Thyroid gland (tissue), 4 donors: ENCODE data around the gene IKZF5. TPM values are rescaled to one million over a fixed set of nuclear protein-coding genes. Genes with fewer than 3 reads are reported as not detected.

ENCODE experiments used
- DNase-seq, 2 donors: peaks; one replicate each; pipeline ENCODE4 v3.0.0-alpha.2; 2019
- H3K27ac ChIP-seq, 3 donors: fragments of 200-600 bp; sonication (generic); 1 replicate in 2 of 3; 2 replicates in 1 of 3; pipeline ENCODE4 v1.5.1; 2016 to 2019; ENCODE audit warnings: mild to moderate bottlenecking in 1 of 3, moderate library complexity in 1 of 3
- H3K27me3 ChIP-seq: fragments of 200-600 bp; sonication (generic); one replicate; pipeline ENCODE4 v1.5.1; 2019
- H3K36me3 ChIP-seq, 2 donors: fragments of 200-600 bp; sonication (generic); one replicate each; pipeline ENCODE4 v1.5.1; 2016 to 2019
- H3K4me1 ChIP-seq, 2 donors: fragments of 200-600 bp; sonication (generic); one replicate each; pipeline ENCODE4 v1.5.1; 2017 to 2019
- H3K4me3 ChIP-seq, 3 donors: fragments of 200-600 bp; sonication (generic); replicated peaks in 1 of 3; 1 replicate in 2 of 3; 2 replicates in 1 of 3; pipeline ENCODE4 v1.5.1; 2016; ENCODE audit warnings: mild to moderate bottlenecking in 1 of 3
- H3K9me3 ChIP-seq: fragments of 200-600 bp; sonication (generic); one replicate; pipeline ENCODE4 v1.5.1; 2017
- POLR2A ChIP-seq, 2 donors: fragments of 450-650 bp; IDR thresholded peaks; one replicate each; pipeline ENCODE4 v1.6.1; 2017; ENCODE audit warnings: antibody characterized with exemption in 2 of 2, mild to moderate bottlenecking in 2 of 2, moderate library complexity in 1 of 2
- WGBS, 2 donors: methylation state at CpG; one replicate each; pipeline ENCODE4 v1.1.5; 2017; 5-methylcytosine and 5-hydroxymethylcytosine counted together
- intact Hi-C: fragments of 100-400 bp; cut with DNase I; formaldehyde crosslinking; loops from one replicate; pipeline ENCODE4 v1.15.1; 2023
- total RNA-seq, 4 donors: library from RNA; depleted of rRNA; stranded (reverse); fragments of >200 nt; gene quantifications; one replicate each; pipeline ENCODE4 v1.2.3, GENCODE V29; 2016
- TF ChIP-seq, protein P1 (sequence below), 6 experiments: fragments of 200-600 bp in 3 of 6; fragments of 450-650 bp in 3 of 6; sonication (generic) in 3 of 6; IDR thresholded peaks; one replicate each; pipeline ENCODE4 v1.5.1; 2016 to 2019; ENCODE audit warnings: antibody characterized with exemption in 6 of 6, mild to moderate bottlenecking in 2 of 6, inconsistent platforms in 1 of 6, moderate library complexity in 1 of 6

Gene IKZF5
- total RNA-seq, 4 donors from 2014 or later = 11.5 to 24.5 (median 13.3) TPM

DNA sequence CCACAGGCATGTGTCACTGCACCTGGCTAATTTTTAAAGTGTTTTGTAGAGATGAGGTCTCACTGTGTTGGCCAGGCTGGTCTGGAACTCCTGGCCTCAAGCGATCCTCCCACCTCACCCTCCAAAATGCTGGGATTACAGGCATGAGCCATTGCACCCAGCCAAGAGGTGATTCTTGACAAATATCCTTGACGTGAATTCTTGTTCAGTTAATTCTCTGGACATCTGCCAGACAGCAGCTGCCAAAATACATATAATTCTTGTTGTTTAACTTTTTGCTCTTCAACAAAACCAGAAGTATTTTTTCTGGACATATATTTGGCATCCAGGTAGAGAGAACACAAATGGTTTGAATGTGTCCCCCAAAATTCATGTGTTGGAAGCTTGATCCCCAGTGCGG, 3.4 kb upstream of the IKZF5 start:
- TF ChIP-seq POLR2A (IDR thresholded peaks at IDR 0.05) = no peak
- TF ChIP-seq, protein P1, sequence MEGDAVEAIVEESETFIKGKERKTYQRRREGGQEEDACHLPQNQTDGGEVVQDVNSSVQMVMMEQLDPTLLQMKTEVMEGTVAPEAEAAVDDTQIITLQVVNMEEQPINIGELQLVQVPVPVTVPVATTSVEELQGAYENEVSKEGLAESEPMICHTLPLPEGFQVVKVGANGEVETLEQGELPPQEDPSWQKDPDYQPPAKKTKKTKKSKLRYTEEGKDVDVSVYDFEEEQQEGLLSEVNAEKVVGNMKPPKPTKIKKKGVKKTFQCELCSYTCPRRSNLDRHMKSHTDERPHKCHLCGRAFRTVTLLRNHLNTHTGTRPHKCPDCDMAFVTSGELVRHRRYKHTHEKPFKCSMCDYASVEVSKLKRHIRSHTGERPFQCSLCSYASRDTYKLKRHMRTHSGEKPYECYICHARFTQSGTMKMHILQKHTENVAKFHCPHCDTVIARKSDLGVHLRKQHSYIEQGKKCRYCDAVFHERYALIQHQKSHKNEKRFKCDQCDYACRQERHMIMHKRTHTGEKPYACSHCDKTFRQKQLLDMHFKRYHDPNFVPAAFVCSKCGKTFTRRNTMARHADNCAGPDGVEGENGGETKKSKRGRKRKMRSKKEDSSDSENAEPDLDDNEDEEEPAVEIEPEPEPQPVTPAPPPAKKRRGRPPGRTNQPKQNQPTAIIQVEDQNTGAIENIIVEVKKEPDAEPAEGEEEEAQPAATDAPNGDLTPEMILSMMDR (IDR thresholded peaks at IDR 0.05) = no peak
- no peak overlapping the region for H3K4me3 ChIP-seq
- no peaks in the 10 kb centered on the region for H3K27me3 ChIP-seq
- no peak overlapping the region for H3K27ac ChIP-seq
- H3K36me3 ChIP-seq = no peaks in the 10 kb centered on the region
- H3K9me3 ChIP-seq = no peaks in the 10 kb centered on the region
- peaks cover 5 to 14% of the 10 kb centered on the region in 2 donors for H3K4me1 ChIP-seq
- 91 to 95% methylated on average over 3 of the region's 3 CpGs for WGBS, 2 donors
- no peak for DNase-seq
- intact Hi-C loops = no loop called here

DNA sequence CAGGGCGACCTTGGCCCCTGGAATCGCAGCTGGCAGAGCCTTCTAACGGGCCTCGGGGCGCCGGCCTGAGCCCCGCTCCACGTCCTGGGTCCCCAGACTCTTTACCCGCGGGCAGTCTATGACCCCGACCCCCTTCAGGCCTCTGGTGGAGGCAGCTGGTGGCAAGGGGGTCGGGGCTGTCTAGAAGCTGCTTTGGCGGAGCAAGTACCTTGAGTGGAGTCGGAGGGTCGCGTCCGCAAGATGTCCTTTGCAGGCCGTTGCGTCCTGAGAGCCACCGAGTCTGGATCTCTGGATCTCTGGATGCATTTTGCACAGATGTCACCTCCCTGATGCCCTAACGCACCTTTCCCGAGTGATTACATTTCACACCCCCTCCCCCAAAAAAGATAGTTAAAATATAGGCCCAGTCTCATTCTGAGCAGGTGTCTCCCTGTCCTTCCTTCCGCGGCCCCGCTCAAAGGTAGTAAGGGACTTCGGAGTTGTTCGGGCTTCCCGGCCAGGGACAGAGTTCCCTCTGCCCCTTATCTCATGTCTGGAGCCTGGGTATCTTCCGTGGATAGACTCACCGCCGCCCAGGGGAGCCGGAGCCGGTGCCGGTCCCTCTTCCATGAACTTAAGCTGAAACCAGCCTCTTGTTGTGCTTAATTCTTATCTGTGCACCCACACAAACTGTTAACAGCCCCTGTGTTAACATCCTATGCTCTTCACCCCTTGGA, 668 bp upstream of the IKZF5 start:
- Histone ChIP-seq H3K4me1 (peaks cover 11 to 15% of the 10 kb centered on the region in 2 donors), H3K27ac (peak overlapping the region in 2 of 3 donors; percentile 24 to 89), H3K9me3 (no peaks in the 10 kb centered on the region), H3K4me3 (peak overlapping the region; percentile 53 to 97 (median 71)), H3K36me3 (no peaks in the 10 kb centered on the region), H3K27me3 (no peaks in the 10 kb centered on the region)
- intact Hi-C loops = no loop called here
- peak; percentile 24 for DNase-seq
- TF ChIP-seq, protein P1 (IDR thresholded peaks at IDR 0.05) = no peak
- TF ChIP-seq POLR2A (IDR thresholded peaks at IDR 0.05) = no peak
- WGBS, 2 donors = 1 to 2% methylated on average over 21 to 22 of the region's 34 CpGs

DNA sequence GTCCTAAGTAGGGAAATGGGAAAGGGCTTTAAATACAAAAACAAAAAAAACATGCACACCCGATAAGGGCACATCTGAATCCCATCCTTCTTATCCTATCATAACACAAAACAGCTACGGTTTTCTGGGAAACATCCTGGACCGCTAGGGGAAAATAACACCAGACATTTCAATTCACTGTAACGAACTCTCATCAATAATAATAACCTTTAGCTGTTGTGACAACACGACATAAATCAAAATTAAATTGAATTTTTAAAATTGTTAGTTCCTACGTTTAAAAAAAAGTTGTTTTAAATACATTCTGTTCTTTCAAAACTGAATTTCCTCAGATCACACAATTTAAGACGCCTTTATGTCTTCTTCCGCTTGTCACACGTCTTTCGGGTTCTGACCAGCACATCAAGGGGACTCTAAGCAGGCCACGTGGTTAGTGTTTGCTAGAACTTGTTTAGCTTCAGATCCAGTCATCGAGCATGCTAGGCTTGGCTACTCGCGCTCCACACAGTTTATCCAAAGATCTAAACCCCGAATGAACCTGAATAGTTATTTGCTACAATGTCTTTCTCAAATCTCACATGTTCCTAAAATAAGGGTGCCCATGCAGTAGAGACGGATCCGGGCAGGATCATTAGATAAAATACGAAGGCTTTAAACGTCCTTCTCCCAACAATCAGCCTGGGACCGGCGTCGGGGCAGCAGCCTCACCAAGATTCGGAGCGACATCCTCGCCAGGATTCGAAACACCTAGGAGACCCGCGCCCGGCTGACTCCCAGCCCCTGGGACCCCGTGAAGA, 839 bp downstream of the IKZF5 start:
- intact Hi-C loops = no loop called here
- peak; percentile 55 to 61 for DNase-seq
- no peaks in the 10 kb centered on the region for H3K36me3 ChIP-seq
- no peaks in the 10 kb centered on the region for H3K27me3 ChIP-seq
- peak overlapping the region in 2 of 3 donors; percentile 89 to 92 for H3K27ac ChIP-seq
- H3K4me3 ChIP-seq = peak overlapping the region; percentile 35 to 97 (median 88)
- peak in 1 of 2 donors; percentile 34 for TF ChIP-seq POLR2A (IDR thresholded peaks at IDR 0.05)
- TF ChIP-seq, protein P1 (IDR thresholded peaks at IDR 0.05) = no peak
- H3K4me1 ChIP-seq = peaks cover 11 to 15% of the 10 kb centered on the region in 2 donors
- 3% methylated on average over 25 to 28 of the region's 30 CpGs for WGBS, 2 donors
- no peaks in the 10 kb centered on the region for H3K9me3 ChIP-seq

DNA sequence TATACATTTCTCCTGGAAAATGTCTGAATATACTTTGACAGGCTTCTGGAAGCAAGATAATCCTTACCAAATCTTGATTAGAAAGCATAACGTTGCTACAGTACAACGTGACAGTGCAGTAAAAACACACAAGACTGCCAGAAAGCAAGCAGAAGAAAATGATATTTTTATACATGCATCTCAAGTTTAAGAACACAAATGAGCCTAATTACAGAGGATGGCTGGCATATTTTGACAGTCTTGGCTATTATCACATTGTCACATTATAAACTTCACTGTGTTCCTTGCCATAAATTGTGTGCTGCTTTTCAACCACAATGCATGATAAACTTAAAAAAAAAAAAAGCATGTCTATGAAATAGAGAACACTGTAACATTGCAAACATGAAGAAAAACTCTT, 4.3 kb downstream of the IKZF5 start:
- 67 to 70% methylated on average over 2 of the region's 2 CpGs for WGBS, 2 donors
- no peak for DNase-seq
- H3K27ac ChIP-seq = no peak overlapping the region
- no peaks in the 10 kb centered on the region for H3K27me3 ChIP-seq
- intact Hi-C loops = no loop called here
- peaks cover 8 to 15% of the 10 kb centered on the region in 2 donors for H3K4me1 ChIP-seq
- TF ChIP-seq, protein P1 (IDR thresholded peaks at IDR 0.05) = no peak
- no peak for TF ChIP-seq POLR2A (IDR thresholded peaks at IDR 0.05)
- no peaks in the 10 kb centered on the region for H3K36me3 ChIP-seq
- H3K4me3 ChIP-seq = no peak overlapping the region
- H3K9me3 ChIP-seq = no peaks in the 10 kb centered on the region

DNA sequence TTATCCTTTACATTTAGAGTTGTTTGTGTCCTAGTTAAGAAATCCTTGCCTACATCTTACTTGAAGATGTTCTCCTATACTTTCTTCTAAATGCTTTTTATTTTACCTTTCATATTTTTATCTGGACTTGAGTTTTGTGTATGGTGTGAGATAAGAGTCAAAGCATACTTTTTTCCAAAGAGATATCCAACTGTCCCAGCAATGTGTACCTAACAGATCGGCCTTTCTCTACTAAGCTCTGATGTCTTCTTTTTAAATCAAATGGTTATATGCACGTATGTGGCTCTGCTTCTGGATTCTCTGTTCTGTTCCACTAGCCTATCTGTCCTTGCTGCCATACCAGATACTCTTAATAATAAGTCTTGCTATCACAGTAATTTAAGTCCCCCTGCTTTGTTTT, 7.2 kb downstream of the IKZF5 start:
- no peaks in the 10 kb centered on the region for H3K9me3 ChIP-seq
- H3K36me3 ChIP-seq = no peaks in the 10 kb centered on the region
- intact Hi-C loops = no loop called here
- H3K27ac ChIP-seq = no peak overlapping the region
- WGBS, 2 donors = 99% methylated on average over 2 of the region's 2 CpGs
- H3K4me3 ChIP-seq = no peak overlapping the region
- no peaks in the 10 kb centered on the region for H3K27me3 ChIP-seq
- DNase-seq = no peak
- TF ChIP-seq, protein P1 (IDR thresholded peaks at IDR 0.05) = no peak
- no peak for TF ChIP-seq POLR2A (IDR thresholded peaks at IDR 0.05)
- H3K4me1 ChIP-seq = peaks cover 0 to 5% of the 10 kb centered on the region in 2 donors
